Femur (tissue), 1 donor: Measurements from ENCODE around the gene LPP.
A peak's percentile ranks its signal among the peaks of the same experiment; 100 is the strongest.

ENCODE experiments used
- DNase-seq: peaks from one replicate; pipeline ENCODE4 v3.0.0-alpha.2; 2017

Gene LPP

GRCh38 chr3:188826574-188826973 is 672.6 kb downstream of the LPP start:
- DNase-seq, result no peak

GRCh38 chr3:188827103-188827502 is 673.1 kb downstream of the LPP start:
- DNase-seq, result no peak

GRCh38 chr3:188827576-188827975 is 673.6 kb downstream of the LPP start:
- peak; percentile 55 for DNase-seq

- no peak for DNase-seq
Measured at GRCh38 chr3:188829130-188829529, 675.2 kb downstream of the LPP start.

- no peak for DNase-seq
Measured at GRCh38 chr3:188829576-188829975, 675.6 kb downstream of the LPP start.

- no peak for DNase-seq
Measured at GRCh38 chr3:188830893-188831292, 676.9 kb downstream of the LPP start.

- no peak for DNase-seq
Measured at GRCh38 chr3:188832146-188832545, 678.2 kb downstream of the LPP start.

GRCh38 chr3:188832961-188833721 is 679.2 kb downstream of the LPP start:
- no peak for DNase-seq

- DNase-seq, result no peak
Measured at GRCh38 chr3:188834349-188834748, 680.4 kb downstream of the LPP start.

- no peak for DNase-seq
Measured at GRCh38 chr3:188839187-188839695, 685.3 kb downstream of the LPP start.

- DNase-seq, result no peak
Measured at GRCh38 chr3:188840290-188840689, 686.3 kb downstream of the LPP start.

GRCh38 chr3:188841906-188842305 is 687.9 kb downstream of the LPP start:
- DNase-seq, result no peak

GRCh38 chr3:188842639-188843038 is 688.7 kb downstream of the LPP start:
- DNase-seq, result no peak

GRCh38 chr3:188844096-188844495 is 690.1 kb downstream of the LPP start:
- DNase-seq, result no peak

GRCh38 chr3:188845514-188845913 is 691.6 kb downstream of the LPP start:
- DNase-seq, result no peak

GRCh38 chr3:188848947-188849346 is 695.0 kb downstream of the LPP start:
- no peak for DNase-seq

- DNase-seq, result no peak
Measured at GRCh38 chr3:188853856-188854771, 700.2 kb downstream of the LPP start.

GRCh38 chr3:188854772-188855149 is 700.8 kb downstream of the LPP start:
- DNase-seq, result no peak

GRCh38 chr3:188855675-188856074 is 701.7 kb downstream of the LPP start:
- no peak for DNase-seq

- no peak for DNase-seq
Measured at GRCh38 chr3:188860147-188860546, 706.2 kb downstream of the LPP start.

- DNase-seq, result no peak
Measured at GRCh38 chr3:188861842-188862744, 708.1 kb downstream of the LPP start.

GRCh38 chr3:188863999-188864406 is 710.0 kb downstream of the LPP start:
- DNase-seq, result peak; percentile 67
